ENCODE results near the gene INO80C.
"Not testable (repeated sequence)": the region's sequence is repeated elsewhere in the genome, so short reads cannot be mapped to it uniquely, and the experiment has no call there.

The INO80C gene

GRCh38 chr18:35466815-35467623 lies 30.7 kb downstream of the INO80C start:
- H3K36me3 ChIP-seq (ENCODE audit: insufficient read depth, low read length), result no peaks in the 10 kb centered on the region
- no peak overlapping the region for H3K9ac ChIP-seq (ENCODE audit: low read depth, low read length)
- no peaks in the 10 kb centered on the region for H3K4me1 ChIP-seq (ENCODE audit: insufficient read depth, low read length)
- H3K9me3 ChIP-seq (ENCODE audit: control insufficient read depth, insufficient read depth, low read length), result no peaks in the 10 kb centered on the region

- Histone ChIP-seq H3K36me3 (ENCODE audit: insufficient read depth, low read length) (no peaks in the 10 kb centered on the region), H3K4me1 (ENCODE audit: insufficient read depth, low read length) (no peaks in the 10 kb centered on the region), H3K9me3 (ENCODE audit: control insufficient read depth, insufficient read depth, low read length) (no peaks in the 10 kb centered on the region), H3K9ac (ENCODE audit: low read depth, low read length) (no peak overlapping the region)
Observed at GRCh38 chr18:35466334-35466733, 31.4 kb downstream of the INO80C start.

GRCh38 chr18:35465329-35465728 lies 32.4 kb downstream of the INO80C start:
- Histone ChIP-seq H3K4me1 (ENCODE audit: insufficient read depth, low read length) (no peaks in the 10 kb centered on the region), H3K9ac (ENCODE audit: low read depth, low read length) (no peak overlapping the region), H3K36me3 (ENCODE audit: insufficient read depth, low read length) (no peaks in the 10 kb centered on the region), H3K9me3 (ENCODE audit: control insufficient read depth, insufficient read depth, low read length) (no peaks in the 10 kb centered on the region)

- Histone ChIP-seq H3K9me3 (ENCODE audit: control insufficient read depth, insufficient read depth, low read length) (no peaks in the 10 kb centered on the region), H3K4me1 (ENCODE audit: insufficient read depth, low read length) (no peaks in the 10 kb centered on the region), H3K9ac (ENCODE audit: low read depth, low read length) (no peak overlapping the region), H3K36me3 (ENCODE audit: insufficient read depth, low read length) (no peaks in the 10 kb centered on the region)
Observed at GRCh38 chr18:35464831-35465279, 32.9 kb downstream of the INO80C start.

GRCh38 chr18:35463827-35464226 lies 33.9 kb downstream of the INO80C start:
- H3K9me3 ChIP-seq (ENCODE audit: control insufficient read depth, insufficient read depth, low read length), result no peaks in the 10 kb centered on the region

DNA sequence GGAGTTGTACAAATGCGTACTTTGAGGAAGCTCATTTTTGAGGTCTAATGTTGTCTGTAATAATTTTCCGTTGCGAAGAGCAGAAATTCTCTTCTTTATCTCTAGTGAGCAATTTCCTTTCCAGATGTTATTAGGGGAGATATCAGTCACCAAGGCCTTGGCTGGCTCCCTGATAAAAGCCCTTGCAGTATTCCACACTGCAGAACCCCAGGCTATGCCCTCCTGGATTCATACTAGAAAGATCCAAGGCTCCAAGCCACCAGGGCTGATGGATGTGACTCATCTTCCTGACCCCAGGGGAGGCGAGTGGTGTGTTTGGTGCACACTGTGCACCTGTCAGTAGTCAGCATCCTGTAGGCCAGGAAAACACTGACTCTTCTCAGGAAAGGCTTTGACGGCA lies 34.7 kb downstream of the INO80C start:
- H3K9ac ChIP-seq (ENCODE audit: low read depth, low read length), result no peak overlapping the region
- H3K36me3 ChIP-seq (ENCODE audit: insufficient read depth, low read length), result no peaks in the 10 kb centered on the region
- peaks cover 8% of the 10 kb centered on the region for H3K4me1 ChIP-seq (ENCODE audit: insufficient read depth, low read length)
- H3K9me3 ChIP-seq (ENCODE audit: control insufficient read depth, insufficient read depth, low read length), result no peaks in the 10 kb centered on the region

More at GRCh38 chr18:35463827-35464226, 33.9 kb downstream of the INO80C start:
- Histone ChIP-seq H3K9ac (ENCODE audit: low read depth, low read length) (no peak overlapping the region), H3K4me1 (ENCODE audit: insufficient read depth, low read length) (peaks cover under 1% of the 10 kb centered on the region), H3K36me3 (ENCODE audit: insufficient read depth, low read length) (no peaks in the 10 kb centered on the region)

- H3K4me1 ChIP-seq (ENCODE audit: insufficient read depth, low read length), result peaks cover 11% of the 10 kb centered on the region
Observed at GRCh38 chr18:35460736-35461161, 37.0 kb downstream of the INO80C start.

DNA sequence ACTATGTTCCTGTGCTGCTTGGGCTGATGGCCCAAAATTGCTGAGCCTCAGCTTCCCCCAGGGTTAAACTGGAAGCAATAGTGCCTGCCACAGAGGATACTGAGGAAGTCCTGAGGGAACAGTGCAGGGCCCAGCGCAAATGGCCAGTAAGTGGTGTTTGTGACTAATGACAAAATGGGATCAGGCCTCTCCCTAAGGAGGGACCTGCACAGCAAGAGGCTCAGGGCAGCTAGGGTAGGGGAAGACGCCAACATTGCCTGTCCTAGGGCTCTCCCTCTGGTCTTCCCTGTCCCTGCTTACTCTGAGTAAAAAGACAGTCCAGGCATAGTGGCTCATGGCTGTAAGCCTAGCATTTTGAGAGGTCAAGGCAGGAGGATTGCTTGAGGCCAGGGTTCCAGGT lies 37.8 kb downstream of the INO80C start:
- no peak overlapping the region for H3K9ac ChIP-seq (ENCODE audit: low read depth, low read length)
- H3K36me3 ChIP-seq (ENCODE audit: insufficient read depth, low read length), result no peaks in the 10 kb centered on the region
- no peaks in the 10 kb centered on the region for H3K9me3 ChIP-seq (ENCODE audit: control insufficient read depth, insufficient read depth, low read length)
- H3K4me1 ChIP-seq (ENCODE audit: insufficient read depth, low read length), result peaks cover 11% of the 10 kb centered on the region

More at GRCh38 chr18:35460736-35461161, 37.0 kb downstream of the INO80C start:
- no peaks in the 10 kb centered on the region for H3K36me3 ChIP-seq (ENCODE audit: insufficient read depth, low read length)
- H3K9ac ChIP-seq (ENCODE audit: low read depth, low read length), result no peak overlapping the region
- H3K9me3 ChIP-seq (ENCODE audit: control insufficient read depth, insufficient read depth, low read length), result no peaks in the 10 kb centered on the region

- H3K9me3 ChIP-seq (ENCODE audit: control insufficient read depth, insufficient read depth, low read length), result no peaks in the 10 kb centered on the region
- peaks cover 11% of the 10 kb centered on the region for H3K4me1 ChIP-seq (ENCODE audit: insufficient read depth, low read length)
- no peaks in the 10 kb centered on the region for H3K36me3 ChIP-seq (ENCODE audit: insufficient read depth, low read length)
- no peak overlapping the region for H3K9ac ChIP-seq (ENCODE audit: low read depth, low read length)
Observed at GRCh38 chr18:35458677-35459441, 38.9 kb downstream of the INO80C start.

GRCh38 chr18:35458271-35458670 lies 39.5 kb downstream of the INO80C start:
- peaks cover 11% of the 10 kb centered on the region for H3K4me1 ChIP-seq (ENCODE audit: insufficient read depth, low read length)
- H3K36me3 ChIP-seq (ENCODE audit: insufficient read depth, low read length), result no peaks in the 10 kb centered on the region
- H3K9me3 ChIP-seq (ENCODE audit: control insufficient read depth, insufficient read depth, low read length), result no peaks in the 10 kb centered on the region
- no peak overlapping the region for H3K9ac ChIP-seq (ENCODE audit: low read depth, low read length)

GRCh38 chr18:35457140-35457704 lies 40.5 kb downstream of the INO80C start:
- Histone ChIP-seq H3K4me1 (ENCODE audit: insufficient read depth, low read length) (peaks cover 11% of the 10 kb centered on the region), H3K9me3 (ENCODE audit: control insufficient read depth, insufficient read depth, low read length) (no peaks in the 10 kb centered on the region), H3K36me3 (ENCODE audit: insufficient read depth, low read length) (no peaks in the 10 kb centered on the region), H3K9ac (ENCODE audit: low read depth, low read length) (no peak overlapping the region)

GRCh38 chr18:35455926-35456763 lies 41.6 kb downstream of the INO80C start:
- Histone ChIP-seq H3K36me3 (ENCODE audit: insufficient read depth, low read length) (no peaks in the 10 kb centered on the region), H3K4me1 (ENCODE audit: insufficient read depth, low read length) (peaks cover 11% of the 10 kb centered on the region), H3K9ac (ENCODE audit: low read depth, low read length) (no peak overlapping the region)

DNA sequence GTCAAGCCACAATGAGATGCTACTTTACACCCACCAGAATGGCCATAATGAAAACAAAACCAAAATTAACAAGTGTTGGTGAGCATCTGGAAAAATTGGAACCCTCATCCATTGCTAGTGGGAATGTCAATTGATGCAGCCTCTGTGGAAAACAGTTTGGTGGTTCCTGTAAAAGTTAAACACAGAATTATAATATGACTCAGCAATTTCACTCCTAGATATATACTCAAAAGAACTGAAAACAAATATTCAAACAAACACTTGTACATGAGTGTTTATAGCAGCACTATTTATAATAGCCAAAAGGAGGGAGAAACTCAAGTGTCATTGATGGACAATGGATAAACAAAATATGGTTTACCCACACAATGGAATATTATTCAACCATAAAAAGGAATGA lies 43.0 kb downstream of the INO80C start:
- Histone ChIP-seq H3K36me3 (ENCODE audit: insufficient read depth, low read length) (no peaks in the 10 kb centered on the region), H3K9me3 (ENCODE audit: control insufficient read depth, insufficient read depth, low read length) (no peaks in the 10 kb centered on the region), H3K9ac (ENCODE audit: low read depth, low read length) (no peak overlapping the region), H3K4me1 (ENCODE audit: insufficient read depth, low read length) (peaks cover 11% of the 10 kb centered on the region)

More at GRCh38 chr18:35455926-35456763, 41.6 kb downstream of the INO80C start:
- no peaks in the 10 kb centered on the region for H3K9me3 ChIP-seq (ENCODE audit: control insufficient read depth, insufficient read depth, low read length)

DNA sequence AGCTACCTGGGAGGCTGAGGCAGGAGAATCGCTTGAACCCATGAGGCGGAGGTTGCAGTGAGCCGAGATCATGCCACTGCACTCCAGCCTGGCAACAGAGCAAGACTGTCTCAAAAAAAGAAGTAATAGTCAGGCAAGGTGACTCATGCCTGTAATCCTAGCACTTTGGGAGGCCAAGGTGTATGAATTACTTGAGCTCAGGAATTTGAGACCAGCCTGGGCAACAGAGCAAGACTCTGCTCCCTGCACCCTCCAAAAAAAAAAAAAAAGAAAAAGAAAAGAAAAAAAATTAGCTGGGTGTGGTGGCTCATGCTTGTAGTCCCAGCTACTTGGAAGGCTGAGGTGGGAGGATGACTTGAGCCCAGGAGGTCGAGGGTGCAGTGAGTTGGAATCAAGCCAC lies 44.7 kb downstream of the INO80C start:
- not testable (repeated sequence) for H3K9ac ChIP-seq (ENCODE audit: low read depth, low read length); H3K36me3 ChIP-seq (ENCODE audit: insufficient read depth, low read length)

More for the DNA sequence above, 44.7 kb downstream of the INO80C start:
- not testable (repeated sequence) for H3K4me1 ChIP-seq (ENCODE audit: insufficient read depth, low read length); H3K9me3 ChIP-seq (ENCODE audit: control insufficient read depth, insufficient read depth, low read length)

Measured in ES-I3 (cell line).